Ishikawa (cell line): ENCODE data around the gene PDSS2.

Source experiments
- CEBPB ChIP-seq: IDR thresholded peaks from 2 replicates; pipeline ENCODE4 v1.6.1; 2012
- EP300 ChIP-seq: IDR thresholded peaks from 2 replicates; pipeline ENCODE4 v1.6.1; 2012; ENCODE audit warnings: borderline replicate concordance
- FOXM1 ChIP-seq: IDR thresholded peaks from 2 replicates; pipeline ENCODE4 v1.6.1; 2012; ENCODE audit warnings: low read depth, borderline replicate concordance
- MAX ChIP-seq: IDR thresholded peaks from 2 replicates; pipeline ENCODE4 v1.6.1; 2012
- RAD21 ChIP-seq: IDR thresholded peaks from 2 replicates; pipeline ENCODE4 v1.6.1; 2012; ENCODE audit warnings: low read depth
- TCF12 ChIP-seq: IDR thresholded peaks from 2 replicates; pipeline ENCODE4 v1.6.1; 2012; ENCODE audit warnings: low read depth
- TEAD4 ChIP-seq: IDR thresholded peaks from 2 replicates; pipeline ENCODE4 v1.6.1; 2012
- YY1 ChIP-seq: IDR thresholded peaks from 2 replicates; pipeline ENCODE4 v1.6.1; 2012; ENCODE audit warnings: low read depth

- TF ChIP-seq EP300 = no peak
- TF ChIP-seq FOXM1 = no peak
- no peak for TF ChIP-seq RAD21
- TF ChIP-seq TEAD4 = no peak
- TF ChIP-seq TCF12 = no peak
- TF ChIP-seq YY1 = no peak
- TF ChIP-seq CEBPB = no peak
- TF ChIP-seq MAX = no peak
These were observed 45.1 kb upstream of the PDSS2 start for GRCh38 chr6:107504270-107505026.
